ENCODE data around the gene CRYGB.

The CRYGB gene, protein sequence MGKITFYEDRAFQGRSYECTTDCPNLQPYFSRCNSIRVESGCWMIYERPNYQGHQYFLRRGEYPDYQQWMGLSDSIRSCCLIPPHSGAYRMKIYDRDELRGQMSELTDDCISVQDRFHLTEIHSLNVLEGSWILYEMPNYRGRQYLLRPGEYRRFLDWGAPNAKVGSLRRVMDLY

GRCh38 chr2:208146006-208146405 is at the start of gene CRYGB:
Gene CRYGB, minus strand, starts transcription at chr2:208146158. Its CDS starts 38 bp downstream, at chr2:208146120.
- DNase-seq (ENCODE audit: low read depth) = no peak

DNA sequence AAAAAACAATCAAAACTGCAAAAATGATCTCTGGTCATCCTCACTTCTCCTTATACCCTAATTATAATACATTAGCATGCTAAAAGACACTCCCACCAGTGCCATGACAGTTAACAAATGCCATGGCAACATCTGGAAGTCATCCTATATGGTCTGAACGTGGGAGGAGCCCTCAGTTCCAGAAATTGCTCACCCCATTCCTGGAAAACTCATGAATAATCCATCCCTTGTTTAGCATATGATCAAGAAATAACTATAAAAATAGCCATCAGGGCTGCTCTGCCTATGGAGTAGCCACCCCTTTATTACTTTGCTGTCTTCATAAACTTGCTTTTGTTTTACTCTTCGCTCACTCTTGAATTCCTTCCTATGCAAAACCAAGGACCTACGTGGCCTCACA is 49.6 kb upstream of the CRYGB start:
- no peak for DNase-seq (ENCODE audit: low read depth)

- DNase-seq (ENCODE audit: low read depth) = no peak
Observed at GRCh38 chr2:208192611-208193236, 46.8 kb upstream of the CRYGB start.

GRCh38 chr2:208189810-208190503 is 44.0 kb upstream of the CRYGB start, which contains the start of gene C2orf80:
Gene C2orf80, minus strand, starts transcription at chr2:208190030. Its CDS starts 3,044 bp downstream, at chr2:208186986.
- DNase-seq (ENCODE audit: low read depth) = no peak

GRCh38 chr2:208189069-208189809 is 43.3 kb upstream of the CRYGB start:
- DNase-seq (ENCODE audit: low read depth) = no peak

GRCh38 chr2:208186893-208187292 is 40.9 kb upstream of the CRYGB start:
- DNase-seq (ENCODE audit: low read depth) = no peak

- no peak for DNase-seq (ENCODE audit: low read depth)
Observed at GRCh38 chr2:208186465-208186864, 40.5 kb upstream of the CRYGB start.

DNA sequence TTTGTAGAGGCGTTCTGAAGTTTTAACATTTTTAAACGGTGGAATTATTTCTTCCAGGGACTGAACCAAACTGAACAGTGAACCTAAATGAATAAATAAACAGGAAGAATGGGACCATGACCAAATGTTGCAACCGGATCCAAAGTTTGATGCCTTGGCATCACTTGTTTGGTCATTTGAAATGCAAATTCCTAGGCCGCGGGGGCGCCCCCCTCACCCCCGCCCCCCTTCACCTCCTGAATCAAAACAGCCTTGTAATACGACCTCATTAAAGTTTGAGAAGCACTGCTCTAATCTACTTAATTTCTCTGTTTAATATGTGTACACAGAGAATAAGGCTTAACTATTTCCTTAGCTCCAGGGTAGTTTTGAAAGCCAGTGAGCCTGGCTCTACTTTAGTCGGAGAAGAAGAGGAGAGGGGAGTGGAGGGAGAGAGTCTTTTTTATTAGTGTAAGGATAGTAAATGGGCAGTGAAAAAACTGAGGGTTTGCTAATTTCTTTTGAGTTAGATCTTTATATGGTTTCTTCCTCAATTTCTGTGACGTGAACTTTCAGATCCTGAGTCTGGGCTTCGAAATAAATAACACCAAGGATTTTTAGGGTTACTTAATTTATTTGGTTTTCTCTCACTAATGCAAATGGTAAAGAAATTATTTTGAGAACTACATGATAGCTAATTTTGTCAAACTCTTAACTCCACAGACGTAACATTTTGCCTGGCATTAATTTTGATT is 38.2 kb upstream of the CRYGB start:
- no peak for DNase-seq (ENCODE audit: low read depth)

- DNase-seq (ENCODE audit: low read depth) = no peak
Observed at GRCh38 chr2:208183526-208183925, 37.6 kb upstream of the CRYGB start.

DNA sequence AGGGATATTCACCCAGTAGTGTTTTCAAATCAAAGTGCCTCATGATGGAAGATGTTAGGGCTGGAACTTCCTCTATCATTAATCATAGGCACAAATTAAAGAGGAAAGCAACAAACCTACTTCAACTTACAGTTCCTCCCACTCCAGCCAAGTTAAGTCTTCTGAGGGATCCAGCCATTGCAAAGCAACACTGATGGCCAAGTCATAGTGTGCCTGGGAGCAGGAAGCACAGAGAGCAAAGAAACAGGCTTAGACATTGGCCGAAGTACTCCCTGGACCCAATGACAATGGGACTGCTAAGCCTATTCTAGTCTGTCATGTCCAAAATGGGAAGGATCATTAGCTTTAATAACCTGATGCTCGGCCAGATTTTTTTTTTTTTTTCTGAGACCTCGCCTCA is 36.9 kb upstream of the CRYGB start:
- DNase-seq (ENCODE audit: low read depth) = no peak

DNA sequence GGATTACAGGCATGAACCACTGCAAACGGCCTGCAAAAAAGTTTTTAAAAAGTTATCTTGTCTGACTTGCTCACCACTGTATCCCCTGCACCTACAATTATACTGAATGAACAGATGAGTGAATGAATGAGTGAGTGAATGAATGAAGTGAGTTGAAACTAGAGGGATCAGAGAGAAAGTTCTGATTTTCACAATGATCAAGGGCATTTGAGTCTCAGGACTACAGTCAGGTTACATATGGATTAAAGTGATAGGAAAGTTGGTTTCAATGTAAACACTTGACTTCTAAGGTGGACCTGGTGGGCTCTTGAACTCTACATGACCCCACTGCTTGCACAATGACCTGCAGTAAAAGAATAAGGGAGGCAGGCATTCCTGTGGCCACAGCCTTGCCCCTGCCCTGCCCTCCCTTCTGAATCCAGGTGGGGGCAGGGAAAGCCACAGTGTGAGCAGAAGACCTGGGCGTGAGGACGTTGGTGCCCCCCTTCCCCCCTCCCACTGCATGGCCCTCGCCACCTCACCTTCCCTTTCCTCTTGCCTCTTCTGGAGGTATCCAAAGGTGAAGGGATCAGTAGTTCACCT is 33.2 kb upstream of the CRYGB start:
- no peak for DNase-seq (ENCODE audit: low read depth)

GRCh38 chr2:208175840-208176153 is 29.8 kb upstream of the CRYGB start:
- DNase-seq (ENCODE audit: low read depth) = no peak

DNA sequence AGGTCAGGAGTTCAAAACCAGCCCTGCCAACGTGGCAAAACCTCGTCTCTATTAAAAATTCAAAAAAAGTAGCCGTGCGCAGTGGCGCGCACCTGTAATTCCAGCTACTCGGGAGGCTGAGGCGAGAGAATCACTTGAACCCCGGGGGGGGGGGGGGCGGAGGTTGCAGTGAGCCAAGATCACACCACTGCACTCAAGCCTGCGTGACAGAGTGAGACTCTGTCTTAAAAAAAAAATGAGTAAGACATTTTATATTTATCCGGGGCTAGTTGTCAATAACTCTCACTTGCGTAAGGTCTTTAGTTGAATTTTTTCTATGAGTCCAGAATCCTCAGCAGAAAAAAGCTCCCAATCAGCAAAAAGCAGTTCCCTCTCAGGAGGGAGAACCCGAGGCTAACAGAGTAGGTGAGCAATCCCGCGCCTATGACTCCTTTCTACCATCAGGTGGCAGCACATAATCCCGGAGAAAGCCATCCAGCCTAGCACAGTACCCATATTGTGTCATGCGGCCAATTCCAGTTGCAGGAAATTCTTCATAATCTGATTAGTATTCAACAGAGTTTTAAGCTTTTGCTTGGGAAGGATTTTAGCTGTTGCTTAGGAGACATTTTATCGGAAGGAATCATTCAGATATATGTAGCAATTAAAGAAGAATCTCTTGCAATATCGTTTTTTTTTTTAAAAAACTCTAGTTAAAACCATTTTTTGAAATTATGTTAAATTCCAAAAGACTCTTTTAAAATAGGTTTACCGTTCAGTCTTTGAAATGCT is 29.3 kb upstream of the CRYGB start:
- DNase-seq (ENCODE audit: low read depth) = peak; percentile 15

- DNase-seq (ENCODE audit: low read depth) = no peak
Observed at GRCh38 chr2:208174144-208174543, 28.2 kb upstream of the CRYGB start.

GRCh38 chr2:208172125-208172524 is 26.2 kb upstream of the CRYGB start:
- no peak for DNase-seq (ENCODE audit: low read depth)

DNA sequence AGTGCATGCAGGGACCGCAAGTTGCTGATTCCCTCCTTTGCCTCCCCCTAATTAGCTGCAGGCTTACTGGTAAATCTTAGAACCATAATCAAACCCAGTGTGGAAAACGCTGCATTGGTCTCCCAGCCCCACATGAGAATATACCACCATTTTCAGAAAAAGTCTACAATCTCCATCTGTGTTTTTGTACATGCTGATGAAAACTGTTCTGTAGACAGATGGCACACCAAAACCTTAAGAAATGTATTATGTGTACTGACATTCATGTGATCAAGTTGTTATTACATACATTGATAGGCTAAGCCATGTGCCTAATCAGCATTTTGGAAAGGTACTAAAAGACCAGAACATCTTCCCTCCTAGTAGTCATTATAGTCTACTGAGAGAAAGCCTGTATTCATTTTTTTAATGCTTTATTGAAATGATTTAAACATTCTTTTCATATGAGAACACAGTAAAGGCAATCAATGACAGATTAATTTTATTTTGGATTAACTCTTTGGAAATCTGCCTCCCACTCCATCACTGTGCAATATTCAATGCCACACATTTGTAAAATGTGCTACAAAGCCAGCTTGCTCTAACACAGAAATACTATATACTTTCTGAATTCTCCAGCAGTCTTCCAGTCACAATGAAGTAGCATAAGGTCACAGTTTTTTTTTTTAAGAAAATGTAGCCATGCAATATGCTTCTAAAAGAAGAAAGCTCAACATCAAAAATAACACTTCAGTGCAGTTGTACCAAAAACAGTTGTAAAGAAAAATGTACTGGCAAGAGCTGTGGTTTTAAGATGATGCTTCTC is 19.2 kb upstream of the CRYGB start:
- no peak for DNase-seq (ENCODE audit: low read depth)

DNA sequence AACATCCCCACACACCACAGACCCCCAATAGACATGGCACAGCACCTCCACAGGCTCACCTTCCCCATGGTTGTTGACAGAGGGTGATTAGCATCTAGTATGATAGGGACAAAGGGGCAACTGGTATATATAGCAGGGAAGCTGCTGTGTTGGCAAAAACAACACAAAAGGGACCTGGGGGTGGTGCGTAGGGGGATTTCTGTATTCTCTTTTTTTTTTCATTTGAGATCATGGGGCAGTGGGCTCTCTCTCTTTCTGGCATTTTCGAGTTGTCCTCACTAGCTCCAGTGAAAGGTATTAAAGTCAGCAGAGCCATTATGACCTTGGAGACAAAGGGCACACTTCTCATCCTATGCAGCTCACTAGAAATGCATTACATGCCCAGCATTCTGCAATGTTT is 17.5 kb upstream of the CRYGB start, which contains the start of gene CRYGA:
CRYGA (minus strand) TSS at position 101 of the 400 bp plus-strand sequence; CDS start at position 68, 33 bp downstream.
- no peak for DNase-seq (ENCODE audit: low read depth)

GRCh38 chr2:208156439-208156838 is 10.5 kb upstream of the CRYGB start:
- DNase-seq (ENCODE audit: low read depth) = no peak

DNA sequence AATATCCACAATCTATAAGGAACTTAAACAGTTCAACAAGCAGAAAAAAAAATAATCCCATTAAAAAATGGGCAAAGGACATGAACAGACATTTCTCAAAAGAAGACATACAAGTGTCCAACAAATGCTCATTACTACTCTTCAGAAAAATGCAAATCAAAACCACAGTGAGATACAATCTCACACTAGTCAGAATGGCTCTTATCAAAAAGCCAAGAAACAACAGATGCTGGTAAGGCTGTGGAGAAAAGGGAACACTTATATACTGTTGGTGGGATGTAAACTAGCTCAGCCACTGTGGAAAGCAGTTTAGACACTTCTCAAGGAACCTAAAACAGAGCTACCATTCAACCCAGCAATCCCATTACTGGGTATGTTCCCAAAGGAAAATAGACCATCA is 7.2 kb upstream of the CRYGB start:
- DNase-seq (ENCODE audit: low read depth) = no peak

DNA sequence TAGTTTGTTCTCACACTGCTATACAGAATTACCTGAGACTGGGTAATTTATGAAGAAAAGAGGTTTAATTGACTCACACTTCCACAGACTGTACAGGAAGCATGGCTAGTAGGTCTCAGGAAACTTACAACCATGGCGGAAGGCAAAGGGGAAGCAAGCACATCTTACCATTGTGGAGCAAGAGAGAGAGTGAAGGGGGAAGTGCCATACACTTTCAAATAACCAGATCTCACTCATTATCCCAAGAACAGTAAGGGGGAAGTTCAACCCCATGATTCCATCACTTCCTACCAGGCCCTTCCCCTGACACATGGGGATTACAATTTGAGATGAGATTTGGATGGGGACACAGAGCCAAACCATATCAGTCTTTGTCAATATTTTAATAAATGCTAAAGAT is 5.0 kb upstream of the CRYGB start:
- no peak for DNase-seq (ENCODE audit: low read depth)

All from stimulated activated CD8-positive, alpha-beta memory T cell treated with anti-CD3 and anti-CD28 coated beads, Interleukin-12 subunit alpha, Interleukin-12 subunit beta, amount 100 ng/mL, for 4 hours (primary cell).